ENCODE measurements around the gene TAPT1.
"Not testable (repeated sequence)": the region's sequence is repeated elsewhere in the genome, so short reads cannot be mapped to it uniquely, and the experiment has no call there.

The TAPT1 gene

GRCh38 chr4:16169490-16169889 is 56.8 kb downstream of the TAPT1 start:
- no peak for DNase-seq (ENCODE audit: low spot score)

- no peak for DNase-seq (ENCODE audit: low spot score)
These were observed 57.4 kb downstream of the TAPT1 start for GRCh38 chr4:16168710-16169388.

GRCh38 chr4:16168144-16168543 is 58.1 kb downstream of the TAPT1 start:
- DNase-seq (ENCODE audit: low spot score): no peak

- no peak for DNase-seq (ENCODE audit: low spot score)
These were observed 60.3 kb downstream of the TAPT1 start for GRCh38 chr4:16165931-16166330.

GRCh38 chr4:16162891-16163290 is 63.4 kb downstream of the TAPT1 start:
- no peak for DNase-seq (ENCODE audit: low spot score)

GRCh38 chr4:16161851-16162408 is 64.3 kb downstream of the TAPT1 start:
- no peak for DNase-seq (ENCODE audit: low spot score)

- DNase-seq (ENCODE audit: low spot score): no peak
These were observed 65.8 kb downstream of the TAPT1 start for GRCh38 chr4:16160457-16160856.

- no peak for DNase-seq (ENCODE audit: low spot score)
These were observed 67.0 kb downstream of the TAPT1 start for GRCh38 chr4:16159286-16159685.

- DNase-seq (ENCODE audit: low spot score): no peak
These were observed 67.8 kb downstream of the TAPT1 start for GRCh38 chr4:16158504-16158852.

- no peak for DNase-seq (ENCODE audit: low spot score)
These were observed 68.4 kb downstream of the TAPT1 start for GRCh38 chr4:16157609-16158503.

- DNase-seq (ENCODE audit: low spot score): no peak
These were observed 70.6 kb downstream of the TAPT1 start for GRCh38 chr4:16155528-16156169.

GRCh38 chr4:16154451-16154850 is 71.8 kb downstream of the TAPT1 start:
- DNase-seq (ENCODE audit: low spot score): no peak

GRCh38 chr4:16150716-16151115 is 75.6 kb downstream of the TAPT1 start:
- no peak for DNase-seq (ENCODE audit: low spot score)

GRCh38 chr4:16144913-16145312 is 81.4 kb downstream of the TAPT1 start:
- DNase-seq (ENCODE audit: low spot score): not testable (repeated sequence)

- DNase-seq (ENCODE audit: low spot score): no peak
These were observed 83.5 kb downstream of the TAPT1 start for GRCh38 chr4:16142598-16143310.

GRCh38 chr4:16140879-16141249 is 85.4 kb downstream of the TAPT1 start:
- no peak for DNase-seq (ENCODE audit: low spot score)

- DNase-seq (ENCODE audit: low spot score): no peak
These were observed 85.9 kb downstream of the TAPT1 start for GRCh38 chr4:16140231-16140878.

- no peak for DNase-seq (ENCODE audit: low spot score)
These were observed 87.0 kb downstream of the TAPT1 start for GRCh38 chr4:16139066-16139945.

GRCh38 chr4:16136827-16137226 is 89.4 kb downstream of the TAPT1 start:
- DNase-seq (ENCODE audit: low spot score): no peak

- no peak for DNase-seq (ENCODE audit: low spot score)
These were observed 90.0 kb downstream of the TAPT1 start for GRCh38 chr4:16136311-16136710.

- no peak for DNase-seq (ENCODE audit: low spot score)
These were observed 92.9 kb downstream of the TAPT1 start for GRCh38 chr4:16133406-16133805.
